Coronary artery (tissue), 2 donors: ENCODE measurements around the gene POU5F1.
"Not testable (repeated sequence)": the region's sequence is repeated elsewhere in the genome, so short reads cannot be mapped to it uniquely, and the experiment has no call there.

Source experiments
- DNase-seq: peaks from one replicate; pipeline ENCODE4 v3.0.0-alpha.2; 2017; ENCODE audit warnings: low spot score
- H3K27ac ChIP-seq, 2 donors: fragments of 200-600 bp; sonication (generic); one replicate each; pipeline ENCODE4 v1.5.1; 2016 to 2019
- H3K4me3 ChIP-seq: fragments of 200-600 bp; sonication (generic); 2 replicates; pipeline ENCODE4 v1.5.1; 2016; ENCODE audit warnings: mild to moderate bottlenecking, moderate library complexity
- TF ChIP-seq, protein P1 (sequence below): fragments of 200-600 bp; sonication (generic); IDR thresholded peaks from one replicate; pipeline ENCODE4 v1.5.1; 2019; ENCODE audit warnings: antibody characterized with exemption

Gene POU5F1

DNA sequence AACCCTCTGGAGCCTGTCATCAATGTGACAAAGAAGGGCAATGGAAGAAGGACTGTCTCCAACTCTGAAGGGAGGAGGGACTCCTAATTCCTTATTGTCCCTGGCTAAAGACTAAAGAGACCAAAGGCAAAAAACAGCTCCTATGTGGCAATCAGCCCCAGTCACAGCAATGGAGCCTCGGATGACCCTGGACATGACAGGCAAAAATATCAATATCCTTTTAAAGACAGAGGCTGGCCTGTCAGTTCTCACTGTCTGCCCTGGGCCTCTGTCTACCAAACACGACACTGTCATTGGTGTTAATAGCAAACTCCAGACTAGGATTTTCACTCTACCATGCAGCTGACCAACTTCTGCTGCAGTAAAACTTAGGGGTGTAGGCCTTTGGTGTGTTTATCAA lies 38.0 kb upstream of the POU5F1 start:
- TF ChIP-seq, protein P1, sequence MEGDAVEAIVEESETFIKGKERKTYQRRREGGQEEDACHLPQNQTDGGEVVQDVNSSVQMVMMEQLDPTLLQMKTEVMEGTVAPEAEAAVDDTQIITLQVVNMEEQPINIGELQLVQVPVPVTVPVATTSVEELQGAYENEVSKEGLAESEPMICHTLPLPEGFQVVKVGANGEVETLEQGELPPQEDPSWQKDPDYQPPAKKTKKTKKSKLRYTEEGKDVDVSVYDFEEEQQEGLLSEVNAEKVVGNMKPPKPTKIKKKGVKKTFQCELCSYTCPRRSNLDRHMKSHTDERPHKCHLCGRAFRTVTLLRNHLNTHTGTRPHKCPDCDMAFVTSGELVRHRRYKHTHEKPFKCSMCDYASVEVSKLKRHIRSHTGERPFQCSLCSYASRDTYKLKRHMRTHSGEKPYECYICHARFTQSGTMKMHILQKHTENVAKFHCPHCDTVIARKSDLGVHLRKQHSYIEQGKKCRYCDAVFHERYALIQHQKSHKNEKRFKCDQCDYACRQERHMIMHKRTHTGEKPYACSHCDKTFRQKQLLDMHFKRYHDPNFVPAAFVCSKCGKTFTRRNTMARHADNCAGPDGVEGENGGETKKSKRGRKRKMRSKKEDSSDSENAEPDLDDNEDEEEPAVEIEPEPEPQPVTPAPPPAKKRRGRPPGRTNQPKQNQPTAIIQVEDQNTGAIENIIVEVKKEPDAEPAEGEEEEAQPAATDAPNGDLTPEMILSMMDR: no peak
- DNase-seq: no peak
- no peak overlapping the region for H3K4me3 ChIP-seq
- H3K27ac ChIP-seq: no peak overlapping the region

DNA sequence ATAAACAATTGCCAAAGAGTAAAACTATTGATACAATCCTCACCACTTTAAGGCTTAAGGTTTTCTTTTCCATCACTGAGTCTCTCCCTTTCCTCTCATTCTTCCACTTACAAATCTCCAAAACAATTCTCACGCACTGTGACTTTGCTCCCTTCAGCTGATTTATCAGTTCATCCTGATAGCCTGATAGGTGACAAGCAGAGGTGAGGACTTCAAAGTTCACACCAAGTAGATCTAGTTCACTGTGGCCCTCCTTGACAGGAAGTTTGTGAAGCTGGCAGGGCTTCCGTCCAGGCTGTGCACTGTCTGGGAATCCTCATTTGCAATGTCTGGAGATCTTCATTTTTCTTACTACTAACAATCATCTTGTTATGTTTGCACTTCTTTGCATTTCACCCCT lies 35.2 kb upstream of the POU5F1 start:
- TF ChIP-seq, protein P1: no peak
- DNase-seq: no peak
- Histone ChIP-seq H3K4me3 (no peak overlapping the region), H3K27ac (no peak overlapping the region)

DNA sequence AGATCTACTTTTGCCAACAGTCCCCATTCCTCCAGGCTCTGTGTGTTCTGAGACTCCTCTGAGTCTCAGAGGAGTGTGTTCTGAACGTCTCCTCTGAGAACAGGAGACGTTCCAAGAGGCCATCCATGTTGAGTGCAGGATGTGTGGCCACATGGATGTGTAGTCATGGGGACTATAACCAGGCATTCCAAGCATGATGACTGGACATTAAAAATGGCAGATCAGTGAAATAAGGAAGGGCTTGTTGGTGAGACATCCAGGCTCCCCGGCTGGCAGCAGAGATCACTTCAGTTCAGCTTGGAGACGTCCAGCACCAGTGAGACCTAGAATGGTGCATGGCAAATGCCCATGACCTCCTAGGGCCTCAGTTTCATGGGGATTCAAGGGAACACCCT lies 34.3 kb upstream of the POU5F1 start:
- TF ChIP-seq, protein P1: no peak
- no peak for DNase-seq
- H3K4me3 ChIP-seq: no peak overlapping the region
- no peak overlapping the region for H3K27ac ChIP-seq

DNA sequence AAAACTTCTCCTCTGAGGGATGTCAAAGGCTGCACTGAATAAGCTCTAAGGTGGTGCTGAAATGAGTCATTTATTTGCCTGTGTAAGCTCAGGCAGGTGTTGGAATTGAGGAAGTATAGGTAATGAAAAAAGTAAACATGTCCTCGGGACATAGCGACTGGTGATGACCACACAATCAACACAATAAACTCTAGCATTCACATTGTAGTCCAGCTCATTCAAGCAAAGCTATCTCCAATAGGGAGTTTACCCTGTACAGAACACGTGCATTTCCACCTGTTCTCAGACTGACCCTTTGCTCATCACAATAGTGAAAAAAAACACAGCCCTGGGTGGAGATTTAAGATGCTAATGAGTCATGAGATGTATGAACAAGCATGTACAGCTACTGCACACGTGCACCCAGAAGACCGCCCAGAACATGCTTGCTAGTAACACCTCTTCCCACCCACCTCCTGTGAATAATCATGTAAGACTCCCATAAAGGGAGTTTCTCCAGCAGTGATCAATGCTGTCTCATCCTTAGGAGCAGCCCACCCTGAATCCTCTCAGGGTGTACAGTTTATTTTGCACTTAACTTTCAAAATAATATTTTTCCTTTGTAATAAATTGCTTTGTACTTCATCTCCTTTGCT lies 33.0 kb upstream of the POU5F1 start:
- H3K4me3 ChIP-seq: peak overlapping the region; percentile 63
- DNase-seq: no peak
- TF ChIP-seq, protein P1: no peak
- H3K27ac ChIP-seq: peak overlapping the region; percentile 12 to 68

DNA sequence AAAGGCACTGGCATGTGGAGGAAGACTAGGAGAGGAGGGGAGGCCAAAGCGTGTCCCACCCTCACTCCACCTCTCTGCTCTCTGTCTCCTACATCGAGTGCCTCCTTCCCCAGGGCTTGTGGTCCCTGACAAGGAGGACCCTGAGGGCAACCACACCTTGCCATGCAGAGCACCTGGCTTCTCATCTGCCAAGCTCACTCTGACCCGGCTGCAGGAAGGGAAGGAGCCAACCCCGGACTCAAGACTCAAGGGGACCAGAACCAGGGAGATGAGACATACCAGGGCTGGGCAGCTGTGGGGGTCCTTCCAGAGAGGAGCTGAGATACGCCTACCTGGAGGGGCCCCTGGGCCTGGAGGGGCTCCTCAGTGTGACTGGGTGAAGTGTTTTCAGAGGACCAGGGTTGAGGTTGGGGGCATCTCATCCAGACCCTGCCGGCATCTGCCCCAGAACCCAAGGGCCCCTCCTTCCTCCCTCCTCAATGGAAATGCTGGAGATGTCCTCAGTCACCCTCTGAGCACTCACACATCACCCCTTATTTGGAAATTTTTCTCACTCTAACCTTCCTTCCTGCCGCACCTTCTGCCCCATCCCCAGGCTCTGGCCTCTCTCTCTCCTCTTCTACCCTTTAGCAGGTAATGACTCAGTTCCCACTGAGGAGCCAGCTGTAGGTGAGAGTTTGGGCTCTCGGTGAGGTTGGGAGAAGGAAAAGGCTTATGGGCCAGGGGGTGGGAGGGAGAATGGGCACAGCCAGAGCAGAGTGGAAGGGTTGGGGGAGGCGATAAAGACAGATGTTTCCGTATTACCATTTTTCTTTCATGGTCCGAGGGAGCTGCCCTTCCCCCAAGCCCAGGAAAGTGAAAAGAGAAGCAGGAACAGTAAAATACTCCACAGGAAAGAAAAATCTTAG lies 32.0 kb upstream of the POU5F1 start:
- no peak overlapping the region for H3K4me3 ChIP-seq
- TF ChIP-seq, protein P1: no peak

DNA sequence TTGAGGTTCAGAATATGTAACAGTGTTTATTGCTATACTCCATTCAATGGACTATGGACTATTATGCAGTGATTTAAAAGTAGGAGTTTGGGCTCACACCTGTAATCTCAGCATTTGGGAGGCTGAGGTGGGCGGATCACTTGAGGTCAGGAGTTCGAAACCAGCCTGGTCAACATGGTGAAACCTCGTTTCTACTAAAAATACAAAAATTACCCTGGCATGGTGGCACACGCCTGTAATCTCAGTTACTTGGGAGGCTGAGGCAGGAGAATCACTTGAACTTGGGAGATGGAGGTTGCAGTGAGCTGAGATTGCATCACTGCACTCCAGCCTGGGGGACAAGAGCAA lies 28.6 kb upstream of the POU5F1 start:
- H3K4me3 ChIP-seq, DNase-seq: not testable (repeated sequence)
- H3K27ac ChIP-seq: peak overlapping the region in 1 of 2 donors; percentile 4

More for the DNA sequence above, 32.0 kb upstream of the POU5F1 start:
- no peak for DNase-seq
- peak overlapping the region in 1 of 2 donors; percentile 24 for H3K27ac ChIP-seq

DNA sequence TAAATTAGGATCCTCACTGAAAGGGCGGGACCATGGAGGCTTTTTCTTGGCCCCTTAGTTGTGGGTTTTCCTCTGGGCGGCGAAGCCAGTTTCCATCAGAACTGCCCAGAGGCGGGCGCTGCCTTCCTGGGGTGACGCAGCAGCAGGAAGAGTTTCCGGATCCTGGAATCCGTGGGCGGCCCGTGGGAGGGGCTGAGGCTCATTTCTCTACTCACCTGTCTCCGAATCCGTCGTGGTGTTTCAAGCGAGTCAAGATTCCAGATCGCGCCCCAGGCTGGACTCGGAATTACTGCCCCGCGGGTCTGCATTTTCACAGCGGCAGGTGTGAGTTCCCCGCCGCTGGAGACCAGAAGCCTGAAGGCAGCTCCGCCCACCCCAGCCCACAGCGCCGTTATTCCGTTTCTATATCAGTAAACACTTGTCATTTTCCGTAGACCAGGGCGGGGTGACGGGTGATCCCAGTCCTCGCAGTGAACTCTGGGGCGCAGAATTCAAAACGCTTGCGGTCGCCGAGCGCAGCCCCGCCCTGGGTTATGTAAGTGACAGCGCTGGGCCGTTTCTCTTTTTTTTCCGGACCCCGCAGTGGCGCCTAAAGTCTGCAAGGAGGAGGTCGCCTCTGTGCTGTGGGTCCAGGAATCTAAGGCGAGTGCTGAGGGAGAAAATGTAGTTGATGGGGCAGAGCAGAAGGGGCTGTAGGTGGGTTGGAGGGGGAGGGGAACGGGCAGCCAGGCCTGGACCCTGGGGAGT lies 27.2 kb upstream of the POU5F1 start:
- peak; percentile 93 for DNase-seq
- peak overlapping the region; percentile 80 for H3K4me3 ChIP-seq
- peak overlapping the region; percentile 90 to 94 for H3K27ac ChIP-seq
- TF ChIP-seq, protein P1: no peak

DNA sequence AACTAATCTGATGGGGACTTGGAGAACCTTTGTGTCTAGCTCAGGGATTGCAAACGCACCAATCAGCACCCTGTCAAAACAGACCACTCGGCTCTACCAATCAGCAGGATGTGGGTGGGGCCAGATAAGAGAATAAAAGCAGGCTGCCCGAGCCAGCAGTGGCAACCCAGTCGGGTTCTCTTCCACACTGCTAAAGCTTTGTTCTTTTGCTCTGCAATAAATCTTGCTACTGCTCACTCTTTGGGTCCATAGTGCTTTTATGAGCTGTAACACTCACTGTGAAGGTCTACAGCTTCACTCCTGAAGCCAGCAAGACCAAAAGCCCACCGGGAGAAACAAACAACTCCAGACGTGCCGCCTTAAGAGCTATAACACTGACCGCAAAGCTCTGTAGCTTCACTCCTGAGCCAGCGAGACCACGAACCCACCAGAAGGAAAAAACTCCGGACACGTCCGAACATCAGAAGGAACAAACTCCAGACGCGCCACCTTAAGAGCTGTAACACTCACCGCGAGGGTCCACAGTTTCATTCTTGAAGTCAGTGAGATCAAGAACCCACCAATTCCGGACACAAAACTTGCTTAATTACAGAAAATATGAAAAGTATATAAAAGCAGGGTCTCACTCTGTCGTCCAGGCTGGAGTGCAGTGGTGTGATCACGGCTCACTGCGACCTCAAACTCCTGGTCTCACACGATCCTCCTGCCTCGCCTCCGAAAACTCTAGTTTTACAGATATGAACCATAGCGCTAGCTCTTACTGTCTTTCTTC lies 26.0 kb upstream of the POU5F1 start:
- not testable (repeated sequence) for DNase-seq
- Histone ChIP-seq H3K4me3 (peak overlapping the region; percentile 80), H3K27ac (peak overlapping the region in 1 of 2 donors; percentile 94)

DNA sequence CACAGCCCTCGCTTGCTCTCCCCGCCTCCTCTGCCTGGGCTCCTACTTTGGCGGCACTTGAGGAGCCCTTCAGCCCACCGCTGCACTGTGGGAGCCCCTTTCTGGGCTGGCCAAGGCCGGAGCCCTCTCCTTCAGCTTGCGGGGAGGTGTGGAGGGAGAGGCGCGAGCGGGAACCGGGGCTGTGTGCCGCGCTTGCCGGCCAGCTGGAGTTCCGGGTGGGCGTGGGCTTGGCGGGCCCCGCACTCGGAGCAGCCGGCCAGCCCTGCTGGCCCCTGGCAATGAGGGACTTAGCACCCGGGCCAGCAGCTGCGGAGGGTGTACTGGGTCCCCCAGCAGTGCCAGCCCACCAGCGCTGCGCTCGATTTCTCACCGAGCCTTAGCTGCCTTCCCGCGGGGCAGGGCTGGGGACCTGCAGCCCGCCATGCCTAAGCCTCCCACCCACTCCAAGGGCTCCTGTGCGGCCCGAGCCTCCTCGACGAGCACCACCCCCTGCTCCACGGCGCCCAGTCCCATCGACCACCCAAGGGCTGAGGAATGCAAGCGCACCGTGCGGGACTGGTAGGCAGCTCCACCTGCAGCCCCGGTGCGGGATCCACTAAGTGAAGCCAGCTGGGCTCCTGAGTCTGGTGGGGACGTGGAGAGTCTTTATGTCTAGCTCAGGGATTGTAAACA lies 25.0 kb upstream of the POU5F1 start:
- not testable (repeated sequence) for DNase-seq, H3K4me3 ChIP-seq

More for the DNA sequence above, 25.0 kb upstream of the POU5F1 start:
- not testable (repeated sequence) for H3K27ac ChIP-seq
